Measurements from ENCODE around the gene ABCA5. TPM values are rescaled to one million over a fixed set of nuclear protein-coding genes. Genes with fewer than 3 reads are reported as not detected.

The ABCA5 gene
- polyA plus RNA-seq, 1 donor from 2014 or later = 91.7 TPM

DNA sequence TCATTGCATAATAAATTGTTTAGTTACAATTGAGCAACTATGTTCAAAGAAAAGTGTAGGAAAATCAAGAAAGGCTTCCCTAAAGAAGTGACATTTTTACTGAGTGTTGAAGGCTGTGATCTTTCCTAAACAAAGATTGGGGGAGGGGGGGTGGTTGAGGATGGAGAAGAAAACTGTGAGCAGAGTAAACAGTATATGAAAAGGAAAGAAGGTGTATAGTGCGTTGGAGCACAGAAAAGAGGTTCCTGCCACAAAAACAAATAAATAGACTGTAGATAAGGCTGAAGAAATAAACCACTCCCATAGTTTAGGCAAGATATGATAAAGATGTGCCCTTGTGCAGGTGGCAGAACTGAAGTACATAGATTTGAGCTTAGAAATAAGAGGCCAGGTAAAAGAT, 106.8 kb downstream of the ABCA5 start:
- no peaks in the 10 kb centered on the region for H3K36me3 ChIP-seq (ENCODE audit: insufficient read depth, low read length)
- H3K27me3 ChIP-seq (ENCODE audit: insufficient read depth, low read depth, low read length) = no peaks in the 10 kb centered on the region
- no peak overlapping the region for H2AFZ ChIP-seq (ENCODE audit: low read depth, low read length)
- no peaks in the 10 kb centered on the region for H3K9me3 ChIP-seq (ENCODE audit: low read length)
- TF ChIP-seq MXI1 (conservative IDR thresholded peaks at IDR 0.05; ENCODE audit: poor library complexity, severe bottlenecking) (no peak), EP300 (conservative IDR thresholded peaks at IDR 0.05; ENCODE audit: poor library complexity, severe bottlenecking) (no peak), SMC3 (conservative IDR thresholded peaks at IDR 0.05; ENCODE audit: poor library complexity) (no peak), EZH2 (IDR thresholded peaks at IDR 0.05; ENCODE audit: borderline replicate concordance, insufficient read depth, low read length, poor library complexity, severe bottlenecking) (no peak), RAD21 (conservative IDR thresholded peaks at IDR 0.05) (no peak), POLR2AphosphoS5 (IDR thresholded peaks at IDR 0.05) (no peak), TAF1 (IDR thresholded peaks at IDR 0.05; ENCODE audit: low read depth) (no peak)
- TF ChIP-seq, protein P1, sequence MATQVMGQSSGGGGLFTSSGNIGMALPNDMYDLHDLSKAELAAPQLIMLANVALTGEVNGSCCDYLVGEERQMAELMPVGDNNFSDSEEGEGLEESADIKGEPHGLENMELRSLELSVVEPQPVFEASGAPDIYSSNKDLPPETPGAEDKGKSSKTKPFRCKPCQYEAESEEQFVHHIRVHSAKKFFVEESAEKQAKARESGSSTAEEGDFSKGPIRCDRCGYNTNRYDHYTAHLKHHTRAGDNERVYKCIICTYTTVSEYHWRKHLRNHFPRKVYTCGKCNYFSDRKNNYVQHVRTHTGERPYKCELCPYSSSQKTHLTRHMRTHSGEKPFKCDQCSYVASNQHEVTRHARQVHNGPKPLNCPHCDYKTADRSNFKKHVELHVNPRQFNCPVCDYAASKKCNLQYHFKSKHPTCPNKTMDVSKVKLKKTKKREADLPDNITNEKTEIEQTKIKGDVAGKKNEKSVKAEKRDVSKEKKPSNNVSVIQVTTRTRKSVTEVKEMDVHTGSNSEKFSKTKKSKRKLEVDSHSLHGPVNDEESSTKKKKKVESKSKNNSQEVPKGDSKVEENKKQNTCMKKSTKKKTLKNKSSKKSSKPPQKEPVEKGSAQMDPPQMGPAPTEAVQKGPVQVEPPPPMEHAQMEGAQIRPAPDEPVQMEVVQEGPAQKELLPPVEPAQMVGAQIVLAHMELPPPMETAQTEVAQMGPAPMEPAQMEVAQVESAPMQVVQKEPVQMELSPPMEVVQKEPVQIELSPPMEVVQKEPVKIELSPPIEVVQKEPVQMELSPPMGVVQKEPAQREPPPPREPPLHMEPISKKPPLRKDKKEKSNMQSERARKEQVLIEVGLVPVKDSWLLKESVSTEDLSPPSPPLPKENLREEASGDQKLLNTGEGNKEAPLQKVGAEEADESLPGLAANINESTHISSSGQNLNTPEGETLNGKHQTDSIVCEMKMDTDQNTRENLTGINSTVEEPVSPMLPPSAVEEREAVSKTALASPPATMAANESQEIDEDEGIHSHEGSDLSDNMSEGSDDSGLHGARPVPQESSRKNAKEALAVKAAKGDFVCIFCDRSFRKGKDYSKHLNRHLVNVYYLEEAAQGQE (IDR thresholded peaks at IDR 0.05; ENCODE audit: borderline replicate concordance) = no peak
- TF ChIP-seq, protein P2, sequence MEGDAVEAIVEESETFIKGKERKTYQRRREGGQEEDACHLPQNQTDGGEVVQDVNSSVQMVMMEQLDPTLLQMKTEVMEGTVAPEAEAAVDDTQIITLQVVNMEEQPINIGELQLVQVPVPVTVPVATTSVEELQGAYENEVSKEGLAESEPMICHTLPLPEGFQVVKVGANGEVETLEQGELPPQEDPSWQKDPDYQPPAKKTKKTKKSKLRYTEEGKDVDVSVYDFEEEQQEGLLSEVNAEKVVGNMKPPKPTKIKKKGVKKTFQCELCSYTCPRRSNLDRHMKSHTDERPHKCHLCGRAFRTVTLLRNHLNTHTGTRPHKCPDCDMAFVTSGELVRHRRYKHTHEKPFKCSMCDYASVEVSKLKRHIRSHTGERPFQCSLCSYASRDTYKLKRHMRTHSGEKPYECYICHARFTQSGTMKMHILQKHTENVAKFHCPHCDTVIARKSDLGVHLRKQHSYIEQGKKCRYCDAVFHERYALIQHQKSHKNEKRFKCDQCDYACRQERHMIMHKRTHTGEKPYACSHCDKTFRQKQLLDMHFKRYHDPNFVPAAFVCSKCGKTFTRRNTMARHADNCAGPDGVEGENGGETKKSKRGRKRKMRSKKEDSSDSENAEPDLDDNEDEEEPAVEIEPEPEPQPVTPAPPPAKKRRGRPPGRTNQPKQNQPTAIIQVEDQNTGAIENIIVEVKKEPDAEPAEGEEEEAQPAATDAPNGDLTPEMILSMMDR (IDR thresholded peaks at IDR 0.05; ENCODE audit: poor library complexity, severe bottlenecking) = no peak
- H3K9ac ChIP-seq (ENCODE audit: low read length) = no peak overlapping the region
- H3K4me2 ChIP-seq (ENCODE audit: low read length) = no peak overlapping the region
- H3K79me2 ChIP-seq (replicated peaks; ENCODE audit: insufficient read depth, low read length) = no peaks in the 10 kb centered on the region
- H3K27ac ChIP-seq (ENCODE audit: low read length) = no peak overlapping the region
- no peaks in the 10 kb centered on the region for H3F3A ChIP-seq (ENCODE audit: insufficient read depth, low read length, poor library complexity, severe bottlenecking)
- H3K9me2 ChIP-seq (ENCODE audit: insufficient read depth, low read length) = no peaks in the 10 kb centered on the region
- H4K20me1 ChIP-seq (ENCODE audit: insufficient read depth) = no peaks in the 10 kb centered on the region
- no peak overlapping the region for H3K4me3 ChIP-seq (ENCODE audit: low read length)

DNA sequence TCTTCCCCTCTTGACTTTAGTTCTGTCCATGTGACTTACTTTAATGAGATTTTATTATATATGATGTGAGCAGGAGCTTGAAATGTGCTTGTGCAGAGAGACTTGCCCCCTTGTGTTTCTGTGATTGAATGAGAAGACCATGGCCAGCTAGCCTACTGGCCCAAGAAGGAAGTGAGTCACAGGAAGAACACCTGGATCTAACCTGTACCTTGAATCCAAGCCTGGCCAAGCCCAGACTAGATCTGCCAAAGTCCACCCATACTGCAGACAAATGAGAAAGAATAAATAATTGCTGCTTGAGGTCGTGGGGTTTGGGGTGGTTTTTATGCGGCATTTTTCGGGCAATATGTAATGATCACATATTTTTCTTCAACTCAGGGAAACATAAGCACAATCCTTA, 107.9 kb downstream of the ABCA5 start:
- Histone ChIP-seq H3F3A (ENCODE audit: insufficient read depth, low read length, poor library complexity, severe bottlenecking) (no peaks in the 10 kb centered on the region), H3K4me2 (ENCODE audit: low read length) (no peak overlapping the region), H3K27me3 (ENCODE audit: insufficient read depth, low read depth, low read length) (no peaks in the 10 kb centered on the region)

More for the DNA sequence above, 107.9 kb downstream of the ABCA5 start:
- Histone ChIP-seq H3K36me3 (ENCODE audit: insufficient read depth, low read length) (no peaks in the 10 kb centered on the region), H3K79me2 (replicated peaks; ENCODE audit: insufficient read depth, low read length) (no peaks in the 10 kb centered on the region), H3K27ac (ENCODE audit: low read length) (no peak overlapping the region), H3K9ac (ENCODE audit: low read length) (no peak overlapping the region), H3K9me2 (ENCODE audit: insufficient read depth, low read length) (no peaks in the 10 kb centered on the region), H3K9me3 (ENCODE audit: low read length) (no peaks in the 10 kb centered on the region), H2AFZ (ENCODE audit: low read depth, low read length) (no peak overlapping the region), H3K4me3 (ENCODE audit: low read length) (no peak overlapping the region), H4K20me1 (ENCODE audit: insufficient read depth) (no peaks in the 10 kb centered on the region)
- TF ChIP-seq MXI1 (conservative IDR thresholded peaks at IDR 0.05; ENCODE audit: poor library complexity, severe bottlenecking) (no peak), RAD21 (conservative IDR thresholded peaks at IDR 0.05) (no peak), TAF1 (IDR thresholded peaks at IDR 0.05; ENCODE audit: low read depth) (no peak), EZH2 (IDR thresholded peaks at IDR 0.05; ENCODE audit: borderline replicate concordance, insufficient read depth, low read length, poor library complexity, severe bottlenecking) (no peak), POLR2AphosphoS5 (IDR thresholded peaks at IDR 0.05) (no peak), SMC3 (conservative IDR thresholded peaks at IDR 0.05; ENCODE audit: poor library complexity) (no peak), EP300 (conservative IDR thresholded peaks at IDR 0.05; ENCODE audit: poor library complexity, severe bottlenecking) (no peak)
- TF ChIP-seq, protein P1 (IDR thresholded peaks at IDR 0.05; ENCODE audit: borderline replicate concordance) = no peak
- TF ChIP-seq, protein P2 (IDR thresholded peaks at IDR 0.05; ENCODE audit: poor library complexity, severe bottlenecking) = no peak
